Suppressor macrophage treated with lipopolysaccharide for 4 hours (primary cell): ENCODE measurements around the gene SSTR3.
A peak's percentile ranks its signal among the peaks of the same experiment; 100 is the strongest.
"Not testable (repeated sequence)": the region's sequence is repeated elsewhere in the genome, so short reads cannot be mapped to it uniquely, and the experiment has no call there.

Experiments
- DNase-seq: peaks from one replicate; pipeline ENCODE4 v3.0.0-alpha.2; 2020

Gene SSTR3

DNA sequence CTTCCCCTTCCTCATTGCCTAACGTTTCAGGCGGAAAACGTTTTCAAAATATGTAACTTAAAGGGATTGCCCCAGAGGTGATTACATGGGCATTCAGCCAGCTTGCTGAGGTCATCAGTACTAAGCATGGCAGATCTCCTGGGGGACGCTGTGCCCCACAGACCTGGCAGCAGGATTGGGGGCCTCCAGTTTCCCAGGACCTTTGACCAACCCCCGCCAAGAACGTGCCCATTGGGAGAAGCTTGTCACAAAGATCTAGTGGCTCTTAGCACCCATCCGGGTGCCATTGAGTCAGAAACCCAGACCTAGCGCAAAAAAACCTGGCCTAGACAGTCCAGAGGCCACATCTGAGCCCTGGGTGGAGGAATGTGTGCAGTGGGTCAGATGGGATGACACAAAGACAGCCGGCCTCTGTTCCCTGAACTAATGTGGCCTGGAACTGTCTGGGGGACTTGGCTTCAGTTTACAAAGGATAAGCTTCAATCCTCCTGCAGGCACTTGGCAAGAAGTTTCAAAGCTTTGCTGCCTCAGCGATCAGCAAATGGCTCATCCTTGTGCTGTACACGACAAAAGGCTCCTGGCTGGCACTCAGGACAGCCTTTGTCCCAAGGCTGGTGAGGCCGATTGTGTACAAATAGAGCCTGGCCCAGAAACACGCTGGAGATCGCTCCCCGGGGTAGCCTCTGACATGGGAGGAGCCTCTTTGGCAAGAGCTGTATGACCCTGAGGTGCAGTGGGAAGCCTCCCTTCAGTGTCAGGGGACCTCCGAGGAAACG is 33.7 kb downstream of the SSTR3 start:
- peak; percentile 32 for DNase-seq

DNA sequence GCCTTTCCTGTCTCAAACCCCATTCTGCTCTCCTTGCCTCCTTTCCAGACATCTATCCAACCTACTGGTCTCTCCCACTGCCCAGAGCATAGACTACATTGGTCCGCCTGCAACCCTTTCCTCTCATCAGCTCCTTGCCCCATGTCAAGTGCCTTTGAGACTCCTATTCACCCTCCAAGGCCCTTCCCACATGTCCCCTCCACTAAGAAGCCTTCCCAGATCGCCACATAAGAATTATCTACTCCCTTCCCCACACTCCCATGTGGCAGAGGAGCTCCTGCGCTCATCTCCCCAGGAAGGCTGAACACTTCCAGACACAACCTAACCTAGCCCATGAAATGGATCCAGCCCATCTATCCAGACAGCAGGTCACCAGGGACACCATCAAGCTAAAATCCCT is 34.5 kb downstream of the SSTR3 start:
- no peak for DNase-seq

DNA sequence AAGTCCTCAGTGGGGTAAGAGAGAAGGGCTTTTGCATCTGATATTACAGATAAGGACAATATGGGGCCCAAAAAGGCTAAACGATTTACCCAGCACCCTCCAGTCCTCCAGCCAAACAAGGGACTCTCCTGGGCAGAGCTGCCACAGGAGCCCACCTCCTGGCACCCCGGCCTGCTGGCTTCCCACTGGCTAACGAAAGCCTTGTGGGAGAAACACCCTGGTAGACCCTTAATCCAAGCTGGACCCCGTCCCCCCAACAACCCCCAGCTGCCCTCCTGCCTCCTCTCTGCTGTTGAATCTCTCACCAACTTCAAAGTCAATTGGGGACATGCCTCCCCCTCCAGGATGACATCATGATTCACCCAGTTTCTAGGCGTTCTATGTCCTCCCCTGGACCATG is 35.1 kb downstream of the SSTR3 start:
- DNase-seq = no peak

DNA sequence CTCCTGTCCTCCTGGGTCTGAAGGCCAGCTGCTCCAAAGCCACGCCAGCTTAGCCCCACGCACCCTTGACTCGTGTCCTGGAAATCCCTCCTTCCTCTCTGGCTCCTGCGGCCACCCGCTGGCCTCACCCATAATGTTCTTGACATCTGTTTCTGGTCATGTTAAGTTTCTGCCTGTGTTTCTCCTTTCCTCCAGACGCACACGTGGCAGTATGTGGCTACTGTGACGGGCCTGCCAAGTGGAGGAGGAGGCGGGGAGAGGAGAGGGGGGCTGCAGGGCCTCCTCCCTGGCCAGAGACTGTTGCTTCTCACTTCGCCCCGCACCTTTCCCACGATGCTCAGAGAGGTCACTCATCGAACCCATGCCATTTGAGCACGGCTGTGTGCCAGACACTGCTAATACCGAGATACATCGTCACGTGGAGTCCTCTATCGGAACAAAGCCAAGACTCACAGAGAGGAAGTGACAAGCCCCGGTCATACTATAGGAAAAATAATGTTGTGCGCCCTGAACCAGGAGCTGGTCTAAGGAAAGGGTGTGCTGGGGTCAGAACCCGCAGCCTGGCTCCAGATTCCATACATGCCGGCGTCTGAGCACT is 35.7 kb downstream of the SSTR3 start:
- peak; percentile 65 for DNase-seq

DNA sequence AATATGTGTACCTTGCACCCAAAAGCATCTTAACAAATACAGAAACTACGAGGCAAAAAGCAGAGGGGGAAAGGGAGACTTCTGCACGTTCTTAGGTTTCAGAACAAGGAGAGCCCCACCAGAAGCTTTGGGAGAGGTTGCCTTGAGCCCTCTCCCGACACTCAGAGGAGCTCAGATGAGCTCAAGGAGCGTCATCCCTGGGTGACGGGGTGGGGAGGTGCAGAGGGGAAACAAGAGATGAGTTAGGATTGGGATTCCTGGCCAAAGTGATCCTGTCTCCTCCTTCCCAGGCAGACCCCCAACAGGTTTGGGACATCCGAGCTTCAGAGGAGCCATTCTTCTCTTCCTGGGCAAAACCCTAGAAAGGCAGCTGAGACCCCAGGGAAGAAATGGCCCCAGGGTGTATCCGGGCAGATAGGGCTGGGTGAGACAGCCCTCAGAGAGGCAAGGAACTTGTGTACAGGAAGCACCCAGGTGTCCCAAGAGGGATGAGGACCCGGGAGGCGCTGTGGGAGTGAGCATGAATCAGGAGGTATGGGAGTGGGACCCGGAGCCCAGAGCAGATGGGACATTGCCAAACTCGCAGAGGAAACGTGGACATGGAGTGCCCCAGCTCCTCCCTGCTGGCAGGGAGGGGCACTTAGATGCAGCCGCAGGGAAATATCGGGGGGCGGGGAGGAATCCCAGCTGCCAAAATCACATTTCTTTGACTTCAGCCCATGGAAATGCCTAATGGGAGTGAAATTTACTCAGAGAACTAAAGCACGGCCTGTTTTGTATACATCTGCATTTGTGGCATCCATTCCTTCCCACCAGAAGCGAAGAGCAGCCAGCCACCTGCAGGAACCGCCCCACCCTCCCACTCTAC is 36.6 kb downstream of the SSTR3 start:
- no peak for DNase-seq

DNA sequence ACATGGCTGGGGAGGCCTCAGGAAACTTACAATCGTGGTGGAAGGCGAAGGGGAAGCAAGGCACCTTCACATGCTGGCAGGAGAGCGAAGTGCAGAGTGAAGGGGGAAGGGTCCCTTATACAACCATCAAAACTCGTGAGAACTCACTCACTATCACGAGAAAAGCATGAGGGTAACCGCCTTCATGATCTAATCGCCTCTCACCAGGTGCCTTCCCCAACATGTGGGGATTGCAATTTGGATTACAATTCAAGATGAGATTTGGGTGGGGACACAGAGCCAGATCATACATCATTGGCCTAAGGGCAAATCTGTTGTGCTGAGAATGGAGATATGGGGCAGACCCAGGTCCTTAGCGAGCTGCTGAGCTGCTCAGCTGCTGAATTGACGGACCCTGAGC is 37.3 kb downstream of the SSTR3 start:
- no peak for DNase-seq

DNA sequence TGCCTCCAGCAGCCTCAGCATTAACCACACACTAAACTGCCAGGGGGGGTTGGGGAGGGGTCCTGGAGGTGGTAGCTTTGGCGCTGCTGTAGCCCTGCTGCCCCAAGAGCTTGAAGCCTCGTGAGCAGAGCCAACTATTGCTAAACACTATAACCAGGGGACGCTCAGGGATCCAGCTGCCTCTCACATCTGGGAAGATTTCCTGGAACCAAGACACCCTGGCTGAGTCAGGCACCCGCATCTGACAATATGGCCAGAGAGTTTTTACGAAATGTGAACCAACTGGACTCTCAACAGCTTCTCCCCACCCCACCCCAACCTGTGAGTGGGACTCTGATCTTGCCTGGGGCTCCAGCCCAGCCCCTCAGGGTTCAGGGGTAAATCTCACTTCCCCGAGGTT is 38.6 kb downstream of the SSTR3 start:
- no peak for DNase-seq

DNA sequence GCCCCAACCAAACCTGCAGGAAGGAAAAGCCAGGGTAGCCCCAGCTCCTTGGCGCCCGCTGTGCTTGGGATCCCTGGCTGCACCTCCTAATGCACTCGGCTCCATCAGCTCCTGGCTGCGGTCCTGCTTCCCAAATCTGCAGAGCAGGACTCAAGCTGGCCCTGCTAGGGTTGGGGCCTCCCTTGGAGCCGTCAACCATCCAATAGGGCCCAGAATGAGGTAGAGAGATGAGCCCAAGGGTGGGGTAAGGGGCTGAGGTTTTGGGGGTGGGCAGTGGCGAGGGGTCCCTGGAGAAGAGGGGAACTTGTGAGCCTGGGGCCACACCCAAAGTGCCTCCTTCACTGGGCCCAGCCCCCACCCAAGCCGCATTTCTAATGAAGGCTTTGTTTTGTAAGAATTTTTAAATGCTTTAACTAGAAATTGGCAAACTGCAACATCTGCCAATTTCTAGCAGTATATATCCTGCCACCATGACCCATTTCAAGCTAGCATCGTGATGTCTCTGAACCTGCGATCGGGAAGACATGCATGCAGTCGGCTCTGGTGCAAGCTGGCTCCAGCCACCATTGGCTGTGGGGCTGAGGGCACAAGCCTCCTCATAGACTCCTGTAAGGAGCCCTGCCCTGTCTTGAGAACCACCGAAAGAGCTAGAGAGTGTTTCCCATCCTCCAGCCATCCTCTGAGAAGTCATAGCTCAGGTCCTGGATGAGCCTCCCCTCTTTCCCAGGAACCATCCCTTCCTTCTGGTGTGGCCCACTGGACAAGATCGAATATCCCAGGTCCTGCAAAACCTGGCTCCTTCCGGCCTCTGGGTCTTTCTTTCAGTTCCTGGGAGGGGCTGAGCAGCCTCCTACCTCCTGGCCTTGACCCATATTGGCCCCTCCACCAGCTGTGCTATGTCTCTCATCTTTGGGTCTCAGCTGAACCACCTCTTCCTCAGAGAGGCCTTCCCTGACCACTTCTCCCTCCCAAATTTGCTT is 39.7 kb downstream of the SSTR3 start:
- DNase-seq = no peak

DNA sequence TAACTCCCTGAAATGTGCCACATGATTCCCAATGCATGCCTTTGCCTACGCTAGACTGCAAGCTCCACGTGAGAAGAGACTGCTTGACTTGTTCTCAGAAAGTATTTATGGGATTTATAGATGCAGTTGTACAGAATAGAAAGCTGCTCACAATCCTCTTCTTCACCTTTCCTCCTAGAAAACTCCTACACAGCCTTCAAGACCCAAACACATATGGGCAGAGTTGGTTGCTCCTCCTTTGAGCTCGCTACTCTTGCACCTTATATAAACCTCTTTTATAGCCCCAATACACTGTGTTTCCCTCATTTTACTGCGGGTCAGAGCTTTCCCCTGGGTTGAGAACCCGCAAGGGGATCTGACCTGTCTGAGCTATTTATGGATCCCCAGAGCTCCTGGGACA is 40.6 kb downstream of the SSTR3 start:
- no peak for DNase-seq

DNA sequence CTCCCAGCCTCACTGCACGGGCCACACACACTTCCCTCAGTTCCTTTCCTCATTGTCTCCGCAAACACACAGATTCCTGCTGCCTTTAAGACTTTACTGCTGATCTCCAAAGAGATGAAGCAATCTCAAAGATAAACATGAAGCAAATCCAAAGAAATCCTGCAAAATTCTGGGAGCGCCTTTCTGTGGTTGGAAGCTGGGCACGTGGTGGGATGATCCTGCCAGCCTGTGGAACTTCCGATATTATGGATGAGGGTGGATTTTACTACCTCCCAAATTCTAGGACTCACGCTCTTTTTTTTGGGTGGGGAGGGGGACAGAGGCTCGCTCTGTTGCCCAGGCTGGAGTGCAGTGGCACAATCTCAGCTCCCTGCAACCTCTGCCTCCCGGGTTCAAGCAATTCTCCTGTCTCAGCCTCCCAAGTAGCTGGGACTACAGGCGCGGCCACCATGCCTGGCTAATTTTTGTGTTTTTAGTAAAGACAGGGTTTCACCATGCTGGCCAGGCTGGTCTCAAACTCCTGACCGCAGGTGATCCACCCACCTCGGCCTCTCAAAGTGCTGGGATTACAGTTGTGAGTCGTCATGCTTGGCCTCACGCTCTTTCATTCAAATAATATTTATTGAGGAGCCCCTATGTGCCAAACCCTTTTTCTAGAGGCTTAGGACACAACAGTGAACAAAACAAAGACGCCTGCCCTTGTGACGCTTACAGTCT is 41.4 kb downstream of the SSTR3 start:
- DNase-seq = not testable (repeated sequence)

DNA sequence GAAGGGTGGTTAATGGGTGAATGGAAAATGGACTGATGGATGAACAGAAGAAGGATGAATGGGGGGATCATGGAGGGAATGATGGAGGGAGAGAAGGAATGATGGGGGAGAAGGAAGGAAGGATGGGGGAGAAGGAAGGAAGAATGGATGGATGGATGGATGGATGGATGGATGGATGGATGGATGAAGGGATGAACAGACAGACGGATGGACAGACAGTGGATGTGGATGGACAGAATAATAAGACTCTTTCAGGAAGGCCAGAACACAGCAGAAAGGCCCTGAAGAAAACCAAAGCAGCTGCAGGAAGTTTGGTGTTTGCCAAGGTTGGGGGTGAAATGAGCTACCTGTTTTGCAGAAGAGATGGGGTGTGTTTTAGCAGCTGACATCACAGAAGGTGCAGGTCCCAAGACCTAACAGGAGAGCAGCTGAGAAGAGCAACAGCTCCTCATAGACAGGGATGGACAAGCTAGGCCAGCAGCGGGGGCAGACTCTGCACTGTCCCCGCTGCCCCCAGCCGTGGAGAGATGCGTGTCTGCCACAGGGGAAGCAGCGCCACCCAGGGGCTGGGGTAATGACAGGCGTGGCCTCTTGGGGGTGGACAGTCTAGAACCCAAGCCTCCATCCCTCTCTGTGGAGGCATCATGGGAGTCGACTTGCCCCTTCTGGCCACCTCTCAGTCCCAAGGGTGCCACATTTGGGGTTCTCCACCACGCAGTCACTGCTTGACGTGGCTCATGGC is 42.2 kb downstream of the SSTR3 start:
- DNase-seq = no peak

DNA sequence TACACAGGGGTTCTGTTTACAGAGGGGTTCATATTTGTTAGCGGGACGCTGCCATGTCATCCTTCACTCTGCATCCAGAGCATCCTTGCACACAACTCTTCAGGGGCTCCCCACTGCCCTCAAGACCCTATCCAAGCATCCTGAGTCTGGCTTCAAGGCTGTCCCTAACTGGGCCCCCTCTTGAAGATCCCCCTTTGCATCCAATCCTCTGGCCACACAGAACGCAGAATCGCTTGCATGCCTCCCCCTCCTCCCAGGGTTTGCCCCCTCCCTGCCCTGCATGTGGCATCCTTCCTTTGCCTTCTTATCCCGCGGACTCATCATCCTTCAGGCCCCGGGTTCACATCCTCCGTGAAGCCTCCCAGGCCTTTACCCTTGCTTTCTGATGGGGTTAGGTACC is 42.9 kb downstream of the SSTR3 start:
- no peak for DNase-seq

DNA sequence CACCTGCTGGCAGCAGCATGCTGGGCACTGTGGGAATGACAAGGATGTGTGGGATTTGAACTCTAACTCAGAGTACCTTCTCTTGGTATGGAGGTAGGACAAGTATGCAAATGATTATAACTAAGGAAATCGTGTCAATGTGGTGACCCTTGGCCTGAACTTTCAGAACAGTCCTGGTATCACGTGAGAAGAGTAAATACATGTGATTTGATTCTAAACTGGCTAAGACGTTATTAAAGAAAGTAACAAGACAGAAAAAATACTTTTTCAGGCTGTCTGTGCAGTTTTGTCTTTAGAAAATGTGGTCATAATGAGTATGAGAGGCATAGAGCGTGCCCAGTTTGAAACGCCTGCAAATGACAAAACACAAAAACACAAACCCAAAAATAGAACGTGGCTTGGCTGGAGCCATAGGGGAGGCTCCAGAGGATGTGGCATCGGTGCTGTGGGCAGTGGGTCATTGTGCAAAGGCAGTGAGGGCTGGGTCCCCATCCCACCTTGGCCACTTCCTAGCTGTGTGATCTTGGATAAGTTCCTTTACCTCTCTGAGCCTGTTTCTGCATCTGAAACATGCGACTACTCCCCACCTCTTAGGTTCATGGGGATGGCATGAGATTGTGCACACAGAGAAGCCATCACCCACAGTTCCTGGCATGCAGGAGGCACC is 44.2 kb downstream of the SSTR3 start:
- DNase-seq = no peak

DNA sequence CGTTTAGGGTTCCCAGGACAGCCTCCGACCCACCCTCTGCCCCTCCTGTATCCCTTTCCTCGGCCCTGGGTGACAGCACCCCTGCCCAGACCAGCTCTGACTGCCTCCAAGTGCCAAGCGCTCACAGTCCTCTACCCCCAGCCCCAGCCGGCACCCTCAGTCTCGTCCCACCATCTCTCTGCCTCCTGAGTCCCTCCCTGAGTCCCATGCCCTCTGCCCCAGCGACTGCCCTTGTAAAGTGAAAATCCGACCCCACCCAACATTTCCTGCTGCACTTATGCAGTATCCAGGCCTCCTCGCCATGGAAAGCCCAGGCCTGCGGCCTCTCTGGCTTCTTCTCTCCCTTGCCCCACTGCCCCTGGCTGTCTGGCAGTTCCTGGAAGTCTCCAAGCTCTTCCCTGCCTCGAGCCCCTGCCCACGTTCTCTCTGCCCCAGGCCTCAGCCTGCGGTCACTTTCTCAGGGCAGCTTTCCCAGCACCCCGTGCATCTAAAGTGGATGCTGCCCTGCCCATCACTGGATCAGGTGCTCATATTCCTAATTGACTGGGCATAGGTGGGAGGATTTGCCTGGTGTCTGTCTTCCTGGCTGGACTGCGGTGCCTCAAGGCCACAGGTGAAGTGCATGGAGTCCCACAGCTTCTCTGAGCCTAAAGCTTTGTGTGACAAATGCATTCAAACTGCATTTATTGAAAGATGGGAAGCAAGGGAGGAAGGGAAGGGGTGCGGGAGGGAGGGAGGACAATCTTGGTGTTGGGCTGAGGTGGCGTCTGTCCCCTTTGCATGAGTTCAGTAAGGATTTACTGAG is 44.9 kb downstream of the SSTR3 start:
- DNase-seq = no peak

DNA sequence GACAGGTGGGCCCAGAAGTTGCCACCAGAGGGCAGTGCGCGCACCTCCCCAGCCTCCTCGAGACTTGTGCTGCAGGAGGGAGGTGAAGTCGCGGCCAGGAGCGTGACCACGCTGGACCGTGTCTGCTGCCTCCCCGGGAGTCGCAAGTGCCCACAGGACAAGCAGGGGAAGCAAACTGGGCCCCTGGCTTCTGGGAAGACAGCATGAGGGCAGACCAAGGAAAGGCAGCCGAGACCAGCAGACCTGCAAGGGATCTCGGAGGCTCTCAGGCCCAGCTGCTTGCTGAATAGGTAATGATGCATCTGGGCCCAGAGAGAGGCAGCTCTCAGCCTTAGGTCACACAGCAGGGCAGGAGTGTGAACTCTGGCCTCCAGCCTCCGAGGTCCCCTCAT is 45.6 kb downstream of the SSTR3 start:
- peak; percentile 81 for DNase-seq

DNA sequence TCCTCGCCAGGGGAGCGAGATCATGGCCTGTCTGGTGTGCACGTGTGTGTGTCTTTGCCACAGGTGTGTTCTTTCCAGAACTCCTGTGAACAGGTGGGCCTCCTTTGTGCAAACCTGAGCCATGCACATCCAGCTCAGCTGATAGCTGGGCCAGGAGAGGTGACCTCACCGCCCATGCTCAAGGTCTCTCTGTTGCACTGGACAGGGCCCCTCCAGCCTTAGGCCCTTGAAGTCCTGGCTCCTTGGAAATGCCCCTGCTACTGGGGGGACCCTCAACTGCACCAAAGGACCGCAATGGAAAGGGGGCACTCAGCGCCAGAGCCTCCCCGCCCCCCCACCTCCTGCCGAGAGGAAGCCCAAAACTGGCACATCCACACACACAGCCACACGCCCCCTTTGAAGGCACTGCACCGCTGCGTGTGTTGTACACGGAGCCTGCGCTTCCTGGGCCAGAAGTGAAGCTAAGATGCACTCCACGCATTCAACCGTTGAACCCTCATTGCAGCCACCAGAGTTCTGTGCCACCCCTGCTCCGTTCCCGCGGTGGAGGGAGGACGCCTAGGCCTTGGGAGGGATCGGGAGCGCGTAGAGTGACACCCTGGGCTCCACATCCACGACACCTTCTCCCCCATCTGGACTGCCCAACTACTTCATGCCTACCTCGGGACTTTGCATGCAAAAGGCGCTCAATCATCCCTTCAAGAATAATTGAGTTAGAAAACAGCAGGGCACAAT is 46.2 kb downstream of the SSTR3 start:
- DNase-seq = no peak

DNA sequence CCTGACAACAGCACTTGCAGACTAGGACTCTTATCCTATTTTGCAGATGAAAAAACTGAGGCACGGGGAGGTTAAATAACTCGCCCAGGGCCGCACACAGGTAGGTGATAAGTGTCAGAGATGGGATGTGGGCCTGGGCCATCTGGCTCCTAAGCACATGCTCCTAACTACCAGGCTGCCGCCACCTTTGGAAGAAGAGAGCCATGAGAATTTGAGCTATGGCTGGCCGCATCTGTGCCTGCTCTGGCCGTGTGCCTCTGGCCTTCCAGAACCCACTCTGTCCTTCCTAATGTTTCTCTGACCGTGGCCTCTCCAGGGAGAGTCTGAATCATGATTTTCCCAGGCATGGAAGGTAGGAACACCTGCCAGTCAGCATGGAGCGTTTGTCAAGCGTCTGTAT is 47.2 kb downstream of the SSTR3 start:
- DNase-seq = no peak

DNA sequence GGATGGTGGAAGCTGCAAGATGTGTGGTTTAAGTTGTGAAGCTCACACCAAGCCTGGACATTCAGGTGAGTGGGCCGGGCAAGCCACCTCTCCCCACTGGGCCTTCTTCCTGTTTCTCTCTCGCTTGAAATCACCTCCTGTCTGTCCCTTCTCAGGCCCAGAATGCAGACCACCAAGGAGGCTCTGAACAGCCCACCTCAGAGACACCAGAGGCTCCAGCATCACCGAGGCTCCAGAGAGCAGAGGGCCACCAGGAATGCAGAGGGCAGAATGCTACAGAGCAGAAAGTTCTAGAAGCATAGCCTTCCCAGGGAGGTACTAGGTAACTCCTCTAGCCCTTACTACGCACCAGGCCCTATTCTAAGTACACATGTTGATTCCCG is 47.8 kb downstream of the SSTR3 start:
- DNase-seq = no peak
